Chondrocyte (in vitro differentiated cells): ENCODE results near the gene SDCBP2. TPM values are rescaled to one million over a fixed set of nuclear protein-coding genes. Genes with fewer than 3 reads are reported as not detected.

Source experiments
- DNase-seq: peaks from one replicate; pipeline ENCODE4 v3.0.0; 2021; ENCODE audit warnings: mixed read lengths, low spot score
- H3K27ac Mint-ChIP-seq: one replicate; pipeline ENCODE4 v1.8.0; 2021; ENCODE audit warnings: mild to moderate bottlenecking, moderate library complexity, mixed read lengths; ENCODE audit not compliant: unreplicated experiment
- H3K27me3 Mint-ChIP-seq: 2 replicates; pipeline ENCODE4 v1.8.0; 2021; ENCODE audit warnings: low read depth, mixed read lengths
- H3K36me3 Mint-ChIP-seq: 2 replicates; pipeline ENCODE4 v1.8.0; 2021; ENCODE audit warnings: low read depth, mixed read lengths
- H3K4me1 Mint-ChIP-seq: 2 replicates; pipeline ENCODE4 v1.8.0; 2021; ENCODE audit warnings: low read depth, mild to moderate bottlenecking, mixed read lengths
- H3K4me3 Mint-ChIP-seq: one replicate; pipeline ENCODE4 v1.8.0; 2021; ENCODE audit warnings: mild to moderate bottlenecking, moderate library complexity, mixed read lengths; ENCODE audit not compliant: unreplicated experiment
- H3K9me3 Mint-ChIP-seq: 2 replicates; pipeline ENCODE4 v1.8.0; 2021; ENCODE audit warnings: low read depth, mixed read lengths
- CTCF ChIP-seq: fragments of 200-600 bp; sonication (generic); IDR thresholded peaks from 2 replicates; pipeline ENCODE4 v1.5.0; 2021; ENCODE audit warnings: antibody characterized with exemption, mild to moderate bottlenecking, moderate library complexity
- long read RNA-seq: library from polyadenylated mRNA; stranded (forward); transcript quantifications from one replicate; pipeline ENCODE4 v2.0.0, GENCODE V29; 2021
- total RNA-seq: library from RNA; stranded (reverse); gene quantifications from 3 replicates; pipeline ENCODE4 v1.2.1, GENCODE V29; 2021

Gene SDCBP2
- 0.89 to 2.3 TPM (median 2.0 TPM) in 3 replicates for total RNA-seq
- long read RNA-seq, partial matches to known transcripts = 0 of 2 reads
- long read RNA-seq, other reads (novel, unspliced or antisense) = 1 of 2 reads

- Mint-ChIP-seq H3K4me3 (no peak within 1 kb of the TSS), H3K4me1 (peaks cover 12% of the 10 kb centered on the region), H3K27me3 (no peaks in the 10 kb centered on the region), H3K36me3 (no peaks in the 10 kb centered on the region), H3K9me3 (no peaks in the 10 kb centered on the region), H3K27ac (peak within 1 kb of the TSS; percentile 87)
- no peak for DNase-seq
- TF ChIP-seq CTCF = no peak
These were observed at the start of gene SDCBP2 for GRCh38 chr20:1328680-1329330. SDCBP2 (minus strand) TSS chr20:1329139; CDS start chr20:1320416, 8,723 bp downstream.

DNA sequence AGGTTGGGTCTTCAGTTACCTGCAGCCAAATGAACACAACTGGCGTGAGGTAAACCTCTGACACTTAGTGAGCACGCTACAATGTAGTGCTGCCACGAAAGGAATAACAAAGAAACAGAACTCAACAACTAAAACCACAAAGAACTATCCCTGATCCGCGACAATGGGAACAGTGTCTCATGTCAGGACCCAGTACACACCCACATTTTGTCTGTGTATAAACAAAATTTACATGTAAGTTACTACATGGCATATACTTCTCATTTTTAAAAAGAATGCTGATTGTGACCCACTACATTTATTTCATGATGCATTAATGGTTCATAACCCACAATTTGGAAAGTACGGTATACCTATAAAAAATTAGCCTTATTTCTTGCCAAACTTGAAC lies 49.8 kb upstream of the SDCBP2 start:
- no peaks in the 10 kb centered on the region for H3K36me3 Mint-ChIP-seq
- TF ChIP-seq CTCF = no peak

GRCh38 chr20:1377984-1378734 lies 49.2 kb upstream of the SDCBP2 start:
- Mint-ChIP-seq H3K27ac (peak overlapping the region; percentile 42), H3K36me3 (no peaks in the 10 kb centered on the region), H3K27me3 (no peaks in the 10 kb centered on the region), H3K4me3 (no peak overlapping the region), H3K9me3 (no peaks in the 10 kb centered on the region), H3K4me1 (peaks cover 58% of the 10 kb centered on the region)
- no peak for DNase-seq
- no peak for TF ChIP-seq CTCF

More for the DNA sequence above, 49.8 kb upstream of the SDCBP2 start:
- Mint-ChIP-seq H3K9me3 (no peaks in the 10 kb centered on the region), H3K4me1 (peaks cover 58% of the 10 kb centered on the region), H3K27me3 (no peaks in the 10 kb centered on the region), H3K27ac (no peak overlapping the region), H3K4me3 (no peak overlapping the region)
- no peak for DNase-seq

DNA sequence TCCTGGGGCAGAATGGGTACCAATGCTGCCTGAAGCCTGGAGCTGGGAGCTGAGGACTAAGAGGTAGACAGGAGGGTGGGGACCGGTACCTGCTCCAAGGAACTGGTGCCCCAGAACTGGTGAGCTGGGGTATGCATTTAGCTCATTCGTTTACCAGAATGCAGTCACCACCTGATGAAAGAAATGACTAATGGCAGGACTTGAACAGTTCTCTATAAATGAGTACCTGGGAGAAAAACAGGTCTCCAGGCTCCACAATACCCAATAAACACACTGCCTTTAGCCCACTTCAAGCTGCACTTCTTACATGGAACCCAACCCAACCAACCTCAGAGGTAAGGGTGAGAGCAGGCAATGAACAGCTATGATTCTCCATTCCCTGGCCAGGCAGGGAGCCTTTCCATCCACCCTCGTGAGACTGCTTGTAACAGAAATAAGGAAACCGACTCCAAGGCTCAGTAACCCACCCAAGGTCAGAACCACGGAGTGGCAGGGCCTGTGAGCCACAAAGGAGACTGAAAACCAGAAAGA lies 48.5 kb upstream of the SDCBP2 start:
- Mint-ChIP-seq H3K9me3 (no peaks in the 10 kb centered on the region), H3K4me3 (no peak overlapping the region), H3K36me3 (peaks cover 3% of the 10 kb centered on the region), H3K27ac (peak overlapping the region; percentile 42), H3K27me3 (no peaks in the 10 kb centered on the region), H3K4me1 (peaks cover 60% of the 10 kb centered on the region)
- DNase-seq = no peak
- TF ChIP-seq CTCF = no peak

GRCh38 chr20:1376408-1377270 lies 47.7 kb upstream of the SDCBP2 start:
- peak overlapping the region; percentile 81 for H3K27ac Mint-ChIP-seq
- no peak overlapping the region for H3K4me3 Mint-ChIP-seq
- H3K27me3 Mint-ChIP-seq = no peaks in the 10 kb centered on the region
- H3K4me1 Mint-ChIP-seq = peaks cover 60% of the 10 kb centered on the region
- H3K36me3 Mint-ChIP-seq = peaks cover 3% of the 10 kb centered on the region
- TF ChIP-seq CTCF = no peak
- H3K9me3 Mint-ChIP-seq = no peaks in the 10 kb centered on the region
- DNase-seq = no peak
